Peyer's patch (tissue), 4 donors: Measurements from ENCODE around the gene PPP2R5C.

Experiments used
- CTCF ChIP-seq, 6 experiments: fragments of 450-650 bp in 4 of 6; fragments of 200-600 bp in 2 of 6; sonication (generic) in 1 of 6; IDR thresholded peaks; one replicate each; pipeline ENCODE4 v1.5.1; 2017 to 2019; ENCODE audit warnings: antibody characterized with exemption in 6 of 6, mild to moderate bottlenecking in 3 of 6, moderate library complexity in 1 of 6
- POLR2A ChIP-seq, 2 donors: fragments of 450-650 bp; IDR thresholded peaks; one replicate each; pipeline ENCODE4 v1.5.1; 2017; ENCODE audit warnings: antibody characterized with exemption in 2 of 2, mild to moderate bottlenecking in 2 of 2, moderate library complexity in 2 of 2

DNA sequence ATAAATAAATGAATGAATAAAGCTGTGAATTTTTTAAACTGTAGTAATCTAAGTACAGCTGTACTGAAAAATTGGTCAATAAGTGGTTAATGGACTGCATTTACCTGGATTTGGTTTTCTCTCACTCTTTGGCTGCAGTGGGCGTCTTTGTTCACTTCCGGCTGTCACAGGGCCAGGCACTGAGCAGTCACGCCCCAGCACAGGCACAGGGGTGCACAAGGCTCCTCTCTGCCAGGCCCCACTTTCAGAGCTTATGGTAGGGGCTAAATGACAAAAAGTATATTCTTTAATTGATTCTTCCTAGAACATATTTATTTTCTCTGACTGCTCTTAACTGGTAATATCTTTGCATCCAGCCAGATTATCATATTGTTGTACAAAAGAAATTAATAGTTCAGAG lies 132.2 kb downstream of the PPP2R5C start:
- no peak for TF ChIP-seq CTCF (IDR thresholded peaks at IDR 0.05)
- no peak for TF ChIP-seq POLR2A (IDR thresholded peaks at IDR 0.05)
